HG03025 (cell line): ENCODE measurements around the gene AGAP3.
A peak's percentile ranks its signal among the peaks of the same experiment; 100 is the strongest.

Source experiments
- ATAC-seq: cut with Tn5 transposase; IDR thresholded peaks from one replicate; pipeline ENCODE4 v1.9.1; 2021; ENCODE audit warnings: mild to moderate bottlenecking, moderate library complexity; ENCODE audit not compliant: unreplicated experiment, low FRiP score

Gene AGAP3

GRCh38 chr7:151071032-151071866 is 15.0 kb upstream of the AGAP3 start:
- ATAC-seq, result no peak

GRCh38 chr7:151073990-151074389 is 12.3 kb upstream of the AGAP3 start:
- ATAC-seq, result no peak

GRCh38 chr7:151074817-151075661 is 11.2 kb upstream of the AGAP3 start:
- ATAC-seq, result no peak

- ATAC-seq, result no peak
Measured at GRCh38 chr7:151075662-151075971, 10.7 kb upstream of the AGAP3 start.

GRCh38 chr7:151075978-151076426 is 10.3 kb upstream of the AGAP3 start:
- no peak for ATAC-seq

- ATAC-seq, result no peak
Measured at GRCh38 chr7:151076863-151077704, 9.2 kb upstream of the AGAP3 start.

- ATAC-seq, result no peak
Measured at GRCh38 chr7:151077705-151078232, 8.5 kb upstream of the AGAP3 start.

GRCh38 chr7:151078233-151079040 is 7.8 kb upstream of the AGAP3 start:
- ATAC-seq, result no peak

GRCh38 chr7:151079199-151079910 is 6.9 kb upstream of the AGAP3 start:
- ATAC-seq, result no peak

- ATAC-seq, result peak; percentile 2
Measured at GRCh38 chr7:151080067-151080521, 6.2 kb upstream of the AGAP3 start.

- ATAC-seq, result peak; percentile 73
Measured at GRCh38 chr7:151080522-151081169, 5.6 kb upstream of the AGAP3 start, which contains the start of gene FASTK. Gene FASTK, minus strand, starts transcription at chr7:151080809. Its CDS starts 43 bp downstream, at chr7:151080766.

GRCh38 chr7:151081170-151082101 is 4.8 kb upstream of the AGAP3 start:
- ATAC-seq, result no peak

- ATAC-seq, result no peak
Measured at GRCh38 chr7:151082141-151083070, 3.9 kb upstream of the AGAP3 start.

GRCh38 chr7:151083071-151083823 is 3.0 kb upstream of the AGAP3 start, which contains the start of gene TMUB1:
Gene TMUB1, minus strand, starts transcription at chr7:151083493. Its CDS starts 930 bp downstream, at chr7:151082563.
- ATAC-seq, result peak; percentile 45

- no peak for ATAC-seq
Measured at GRCh38 chr7:151083824-151084160, 2.5 kb upstream of the AGAP3 start.

GRCh38 chr7:151085329-151085690 is 965 bp upstream of the AGAP3 start:
- ATAC-seq, result no peak
